Measurements from ENCODE around the gene TBC1D12. TPM values are rescaled to one million over a fixed set of nuclear protein-coding genes. Genes with fewer than 3 reads are reported as not detected.

TBC1D12 gene
- total RNA-seq, 1 donor from 2014 or later, result 5.1 TPM

- Mint-ChIP-seq H3K4me3 (ENCODE audit: unreplicated experiment) (no peak overlapping the region), H3K36me3 (ENCODE audit: unreplicated experiment) (no peaks in the 10 kb centered on the region), H3K9me3 (ENCODE audit: unreplicated experiment) (no peaks in the 10 kb centered on the region), H3K27ac (ENCODE audit: unreplicated experiment) (no peak overlapping the region), H3K27me3 (ENCODE audit: unreplicated experiment) (no peaks in the 10 kb centered on the region), H3K4me1 (ENCODE audit: low read depth, unreplicated experiment) (no peaks in the 10 kb centered on the region)
- no peak for TF ChIP-seq CTCF (IDR thresholded peaks at IDR 0.05; ENCODE audit: partially characterized antibody, unreplicated experiment)
- DNase-seq, result no peak
Observed at GRCh38 chr10:94571528-94571927, 169.2 kb downstream of the TBC1D12 start.

DNA sequence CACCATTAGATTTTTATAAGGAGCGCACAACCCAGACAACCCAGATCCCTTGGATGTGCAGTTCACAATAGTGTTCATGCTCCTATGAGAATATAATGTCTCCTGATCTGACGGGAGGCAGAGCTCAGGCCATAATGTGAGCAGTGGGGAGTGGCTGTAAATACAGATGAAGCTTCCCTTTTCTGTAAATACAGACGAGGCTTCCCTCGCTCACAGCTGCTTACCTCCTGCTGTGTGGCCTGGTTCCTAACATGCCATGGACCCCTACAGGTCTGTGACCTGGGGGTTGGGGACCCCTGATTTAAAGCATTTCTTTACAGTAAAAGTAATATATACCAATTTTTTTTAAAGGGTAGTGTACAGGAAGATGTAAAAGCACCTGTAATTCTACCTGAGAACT lies 176.4 kb downstream of the TBC1D12 start:
- H3K4me1 Mint-ChIP-seq (ENCODE audit: low read depth, unreplicated experiment), result no peaks in the 10 kb centered on the region
- H3K9me3 Mint-ChIP-seq (ENCODE audit: unreplicated experiment), result no peaks in the 10 kb centered on the region
- no peaks in the 10 kb centered on the region for H3K36me3 Mint-ChIP-seq (ENCODE audit: unreplicated experiment)
- H3K27ac Mint-ChIP-seq (ENCODE audit: unreplicated experiment), result no peak overlapping the region
- no peak for TF ChIP-seq CTCF (IDR thresholded peaks at IDR 0.05; ENCODE audit: partially characterized antibody, unreplicated experiment)
- H3K4me3 Mint-ChIP-seq (ENCODE audit: unreplicated experiment), result no peak overlapping the region
- H3K27me3 Mint-ChIP-seq (ENCODE audit: unreplicated experiment), result no peaks in the 10 kb centered on the region
- DNase-seq, result no peak

GRCh38 chr10:94583124-94583523 lies 180.8 kb downstream of the TBC1D12 start:
- Mint-ChIP-seq H3K4me3 (ENCODE audit: unreplicated experiment) (no peak overlapping the region), H3K9me3 (ENCODE audit: unreplicated experiment) (no peaks in the 10 kb centered on the region), H3K27ac (ENCODE audit: unreplicated experiment) (no peak overlapping the region), H3K27me3 (ENCODE audit: unreplicated experiment) (no peaks in the 10 kb centered on the region), H3K4me1 (ENCODE audit: low read depth, unreplicated experiment) (no peaks in the 10 kb centered on the region), H3K36me3 (ENCODE audit: unreplicated experiment) (no peaks in the 10 kb centered on the region)
- no peak for DNase-seq
- no peak for TF ChIP-seq CTCF (IDR thresholded peaks at IDR 0.05; ENCODE audit: partially characterized antibody, unreplicated experiment)

Other genes with a start within 250 kb of the TBC1D12 start
- gene NOC3L, start 39.6 kb upstream of the TBC1D12 start, total RNA-seq (ENCODE audit: unreplicated experiment), result 11.6 TPM
- 26.4 TPM for gene HELLS, start 143.2 kb downstream of the TBC1D12 start, total RNA-seq (ENCODE audit: unreplicated experiment)